Breast epithelium (tissue), 4 donors: ENCODE data around the gene EDEM1. TPM values are rescaled to one million over a fixed set of nuclear protein-coding genes. Genes with fewer than 3 reads are reported as not detected.

Experiments
- DNase-seq, 2 donors: peaks; one replicate each; pipeline ENCODE4 v3.0.0-alpha.2; 2019; ENCODE audit warnings: low spot score in 2 of 2
- H3K27ac ChIP-seq, 2 donors: fragments of 200-600 bp; sonication (generic) in 1 of 2; one replicate each; pipeline ENCODE4 v1.5.1; 2016 to 2019; ENCODE audit warnings: mild to moderate bottlenecking in 1 of 2
- H3K27me3 ChIP-seq, 2 donors: fragments of 200-600 bp; sonication (generic) in 1 of 2; one replicate each; pipeline versions ENCODE4 v1.5.1 to v1.6.0; 2017 to 2019; ENCODE audit warnings: control low read depth in 1 of 2, mild to moderate bottlenecking in 1 of 2
- H3K36me3 ChIP-seq: fragments of 200-600 bp; one replicate; pipeline ENCODE4 v1.5.1; 2019
- H3K4me1 ChIP-seq, 2 donors: fragments of 200-600 bp; sonication (generic); one replicate each; pipeline ENCODE4 v1.5.1; 2016 to 2019; ENCODE audit warnings: control low read depth in 1 of 2
- H3K4me3 ChIP-seq, 3 donors: fragments of 200-600 bp; sonication (generic); 1 replicate in 2 of 3; 2 replicates in 1 of 3; pipeline ENCODE4 v1.5.1; 2016 to 2019; ENCODE audit warnings: mild to moderate bottlenecking in 3 of 3, moderate library complexity in 2 of 3
- H3K9me3 ChIP-seq, 2 donors: fragments of 200-600 bp; sonication (generic) in 1 of 2; one replicate each; pipeline ENCODE4 v1.5.1; 2016 to 2019; ENCODE audit warnings: control low read depth in 1 of 2
- CTCF ChIP-seq, 3 donors: fragments of 450-650 bp; IDR thresholded peaks; one replicate each; pipeline ENCODE4 v1.5.1; 2016 to 2017; ENCODE audit warnings: antibody characterized with exemption in 3 of 3, mild to moderate bottlenecking in 3 of 3, moderate library complexity in 3 of 3
- POLR2A ChIP-seq: fragments of 450-650 bp; IDR thresholded peaks from one replicate; pipeline ENCODE4 v1.6.1; 2016; ENCODE audit warnings: antibody characterized with exemption, mild to moderate bottlenecking, moderate library complexity
- POLR2AphosphoS5 ChIP-seq, 3 donors: sonication (generic); formaldehyde crosslinking; IDR thresholded peaks; one replicate each; pipeline ENCODE4 v1.6.1; 2017; ENCODE audit warnings: antibody characterized with exemption in 3 of 3
- intact Hi-C: fragments of 100-400 bp; cut with DNase I; formaldehyde crosslinking; loops from one replicate; pipeline ENCODE4 v1.15.1; 2023; ENCODE audit warnings: low total_unique reads
- total RNA-seq, 3 donors: library from RNA; depleted of rRNA; stranded (reverse); fragments of >200 nt; gene quantifications; one replicate each; pipeline ENCODE4 v1.1.0, GENCODE V29; 2016

Gene EDEM1
- total RNA-seq, 3 donors from 2014 or later, result 34.9 to 45.8 (median 42.6) TPM

GRCh38 chr3:5210926-5211325, 23.4 kb downstream of the EDEM1 start:
- Histone ChIP-seq H3K27ac (no peak overlapping the region), H3K9me3 (no peaks in the 10 kb centered on the region), H3K4me1 (no peaks in the 10 kb centered on the region), H3K4me3 (no peak overlapping the region), H3K27me3 (no peaks in the 10 kb centered on the region), H3K36me3 (peaks cover 13% of the 10 kb centered on the region)
- DNase-seq, result no peak
- intact Hi-C loops, result loop anchor here (5.0 kb wide), 1 partner anchor 1941 kb away; no protein-coding TSS in a partner anchor
- TF ChIP-seq POLR2AphosphoS5 (IDR thresholded peaks at IDR 0.05), result no peak
- TF ChIP-seq CTCF (IDR thresholded peaks at IDR 0.05), result no peak
- TF ChIP-seq POLR2A, result no peak

- H3K9me3 ChIP-seq, result no peaks in the 10 kb centered on the region
- no peak overlapping the region for H3K27ac ChIP-seq
- DNase-seq, result no peak
- H3K27me3 ChIP-seq, result no peaks in the 10 kb centered on the region
- TF ChIP-seq CTCF (IDR thresholded peaks at IDR 0.05), result no peak
- H3K4me1 ChIP-seq, result no peaks in the 10 kb centered on the region
- peaks cover 9% of the 10 kb centered on the region for H3K36me3 ChIP-seq
- intact Hi-C loops, result loop anchor here (5.0 kb wide), 1 partner anchor 1939 kb away; no protein-coding TSS in a partner anchor
- no peak overlapping the region for H3K4me3 ChIP-seq
These were observed 25.4 kb downstream of the EDEM1 start for GRCh38 chr3:5212628-5213573.

GRCh38 chr3:5213574-5213966, 26.1 kb downstream of the EDEM1 start:
- intact Hi-C loops, result loop anchor here (5.0 kb wide), 1 partner anchor 1939 kb away; no protein-coding TSS in a partner anchor

GRCh38 chr3:5214352-5214751, 26.8 kb downstream of the EDEM1 start:
- intact Hi-C loops, result loop anchor here (5.0 kb wide), 1 partner anchor 1938 kb away; no protein-coding TSS in a partner anchor
- Histone ChIP-seq H3K27ac (no peak overlapping the region), H3K4me3 (no peak overlapping the region), H3K27me3 (no peaks in the 10 kb centered on the region), H3K4me1 (no peaks in the 10 kb centered on the region), H3K9me3 (no peaks in the 10 kb centered on the region), H3K36me3 (peaks cover 11% of the 10 kb centered on the region)
- no peak for TF ChIP-seq CTCF (IDR thresholded peaks at IDR 0.05)
- no peak for TF ChIP-seq POLR2AphosphoS5 (IDR thresholded peaks at IDR 0.05)
- TF ChIP-seq POLR2A, result no peak
- no peak for DNase-seq

More at GRCh38 chr3:5213574-5213966, 26.1 kb downstream of the EDEM1 start:
- H3K27ac ChIP-seq, result no peak overlapping the region
- H3K4me3 ChIP-seq, result no peak overlapping the region
- H3K9me3 ChIP-seq, result no peaks in the 10 kb centered on the region
- no peak for DNase-seq
- no peak for TF ChIP-seq CTCF (IDR thresholded peaks at IDR 0.05)
- H3K27me3 ChIP-seq, result no peaks in the 10 kb centered on the region
- H3K4me1 ChIP-seq, result no peaks in the 10 kb centered on the region
- H3K36me3 ChIP-seq, result peaks cover 9% of the 10 kb centered on the region
